ENCODE measurements around the gene MRGPRG.
"Not testable (repeated sequence)": the region's sequence is repeated elsewhere in the genome, so short reads cannot be mapped to it uniquely, and the experiment has no call there.

DNA sequence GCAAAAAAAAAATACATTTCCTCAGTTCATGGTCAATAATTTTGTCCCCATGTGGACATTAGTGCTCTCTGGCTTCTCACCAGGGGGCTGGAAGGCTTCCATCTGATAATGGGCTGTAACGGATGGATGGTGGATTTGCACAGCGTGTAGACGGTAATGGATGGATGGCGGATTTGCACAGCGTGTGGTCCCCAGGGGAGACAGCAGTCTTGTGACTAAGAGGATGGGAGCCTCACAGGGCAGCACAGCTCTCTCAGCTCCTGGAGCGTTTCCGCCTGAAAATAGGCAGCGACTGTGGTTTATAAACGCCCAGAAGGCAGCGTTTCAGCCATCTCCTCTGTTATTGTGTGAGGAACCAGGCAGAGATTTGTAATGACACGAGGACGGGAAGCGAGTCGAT lies 36.2 kb upstream of the MRGPRG start:
- TF ChIP-seq, protein P1, sequence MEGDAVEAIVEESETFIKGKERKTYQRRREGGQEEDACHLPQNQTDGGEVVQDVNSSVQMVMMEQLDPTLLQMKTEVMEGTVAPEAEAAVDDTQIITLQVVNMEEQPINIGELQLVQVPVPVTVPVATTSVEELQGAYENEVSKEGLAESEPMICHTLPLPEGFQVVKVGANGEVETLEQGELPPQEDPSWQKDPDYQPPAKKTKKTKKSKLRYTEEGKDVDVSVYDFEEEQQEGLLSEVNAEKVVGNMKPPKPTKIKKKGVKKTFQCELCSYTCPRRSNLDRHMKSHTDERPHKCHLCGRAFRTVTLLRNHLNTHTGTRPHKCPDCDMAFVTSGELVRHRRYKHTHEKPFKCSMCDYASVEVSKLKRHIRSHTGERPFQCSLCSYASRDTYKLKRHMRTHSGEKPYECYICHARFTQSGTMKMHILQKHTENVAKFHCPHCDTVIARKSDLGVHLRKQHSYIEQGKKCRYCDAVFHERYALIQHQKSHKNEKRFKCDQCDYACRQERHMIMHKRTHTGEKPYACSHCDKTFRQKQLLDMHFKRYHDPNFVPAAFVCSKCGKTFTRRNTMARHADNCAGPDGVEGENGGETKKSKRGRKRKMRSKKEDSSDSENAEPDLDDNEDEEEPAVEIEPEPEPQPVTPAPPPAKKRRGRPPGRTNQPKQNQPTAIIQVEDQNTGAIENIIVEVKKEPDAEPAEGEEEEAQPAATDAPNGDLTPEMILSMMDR (IDR thresholded peaks at IDR 0.05; ENCODE audit: poor library complexity) = not testable (repeated sequence)
- not testable (repeated sequence) for TF ChIP-seq EZH2 (IDR thresholded peaks at IDR 0.05; ENCODE audit: borderline replicate concordance)

Data from hepatocyte (in vitro differentiated cells).